C4-2B (cell line): Measurements from ENCODE around the gene CMIP.

Experiments used
- CTCF ChIP-seq: fragments of 450-650 bp; conservative IDR thresholded peaks from 2 replicates; pipeline ENCODE4 v1.5.1; 2017; ENCODE audit warnings: mild to moderate bottlenecking
- ZFX ChIP-seq: fragments of 450-650 bp; IDR thresholded peaks from 2 replicates; pipeline ENCODE4 v1.6.1; 2017

DNA sequence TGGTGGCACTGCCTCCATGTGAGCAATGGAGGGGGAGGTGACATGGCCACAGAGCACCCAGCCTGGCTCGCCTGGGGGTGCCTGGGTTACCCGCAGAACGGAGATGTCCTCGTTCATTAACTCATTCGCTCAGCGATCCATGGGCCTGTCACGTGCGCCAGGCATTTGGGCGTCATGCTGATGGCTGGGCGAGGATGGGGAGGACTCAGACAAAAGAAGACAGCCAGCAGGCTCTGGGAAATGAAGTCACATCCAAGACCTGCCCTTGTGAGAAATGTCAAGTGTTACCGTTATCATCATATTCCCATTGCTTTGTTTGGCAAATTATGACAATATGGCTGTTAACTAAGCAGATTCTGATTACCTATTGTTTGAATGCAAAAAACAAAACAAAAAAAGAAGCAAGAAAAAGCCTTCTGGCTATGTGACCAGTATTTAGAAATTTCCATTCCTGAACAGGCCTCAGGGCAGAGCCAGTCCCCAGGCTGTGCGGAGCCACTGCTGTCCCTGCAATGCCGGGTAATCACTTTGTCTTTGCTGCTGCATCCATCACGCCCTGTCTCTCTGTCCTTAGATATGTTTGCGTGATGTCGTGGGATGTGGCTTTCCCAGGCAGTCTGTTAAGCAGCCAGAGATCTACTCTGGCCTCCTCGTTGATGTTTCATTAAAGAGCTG, 57.9 kb downstream of the CMIP start:
- TF ChIP-seq CTCF (no peak), ZFX (no peak)
